Measurements from ENCODE around the gene EPC2. TPM values are rescaled to one million over a fixed set of nuclear protein-coding genes. Genes with fewer than 3 reads are reported as not detected.

EPC2 gene
- total RNA-seq, 1 experiment from 2014 or later, result 20.3 TPM

- TF ChIP-seq STAT6 (CRISPR knock-in tag; conservative IDR thresholded peaks at IDR 0.05; ENCODE audit: low read depth) (no peak), ZNF121 (CRISPR knock-in tag; IDR thresholded peaks at IDR 0.05) (no peak), KAT7 (CRISPR knock-in tag; IDR thresholded peaks at IDR 0.05; ENCODE audit: borderline replicate concordance) (no peak), ZNF138 (CRISPR knock-in tag; conservative IDR thresholded peaks at IDR 0.05) (no peak), GRHL2 (CRISPR knock-in tag; IDR thresholded peaks at IDR 0.05; ENCODE audit: insufficient replicate concordance, severe bottlenecking) (no peak), OVOL2 (CRISPR knock-in tag; IDR thresholded peaks at IDR 0.05; ENCODE audit: borderline replicate concordance) (no peak), CDX4 (CRISPR knock-in tag; IDR thresholded peaks at IDR 0.05; ENCODE audit: borderline replicate concordance) (no peak), AR (CRISPR knock-in tag; IDR thresholded peaks at IDR 0.05) (no peak), TEAD1 (CRISPR knock-in tag; IDR thresholded peaks at IDR 0.05) (no peak), ZBTB21 (CRISPR knock-in tag; IDR thresholded peaks at IDR 0.05; ENCODE audit: borderline replicate concordance) (no peak)
Observed at GRCh38 chr2:148654435-148654834, 9.9 kb downstream of the EPC2 start (continued).

GRCh38 chr2:148656516-148656915 lies 12.0 kb downstream of the EPC2 start:
- ATAC-seq, result no peak

More at GRCh38 chr2:148656516-148656915, 12.0 kb downstream of the EPC2 start:
- Mint-ChIP-seq H3K27ac (no peak overlapping the region; the same call in 1 of the 2 replicates), H3K4me1 (peaks cover 65% of the 10 kb centered on the region), H3K4me3 (no peak overlapping the region), H3K36me3 (no peaks in the 10 kb centered on the region), H3K9me3 (peaks cover 5% of the 10 kb centered on the region; the same call in 1 of the 2 replicates), H3K27me3 (ENCODE audit: low read depth) (no peaks in the 10 kb centered on the region)
- CTCF ChIA-PET, result interaction anchor here (0.7 kb wide), 1 partner anchor 1810 kb away, joined by 4 read pairs; no protein-coding TSS in a partner anchor
- POLR2A ChIA-PET, result no interaction called here
- TF ChIP-seq FOXP1 (CRISPR knock-in tag; IDR thresholded peaks at IDR 0.05; ENCODE audit: borderline replicate concordance), result no peak
- TF ChIP-seq ZNF425 (CRISPR knock-in tag; conservative IDR thresholded peaks at IDR 0.05), result no peak
- no peak for TF ChIP-seq PREB (CRISPR knock-in tag; IDR thresholded peaks at IDR 0.05; ENCODE audit: borderline replicate concordance)
- TF ChIP-seq ATF6 (CRISPR knock-in tag; IDR thresholded peaks at IDR 0.05), result no peak
- no peak for TF ChIP-seq TEAD4 (CRISPR knock-in tag; IDR thresholded peaks at IDR 0.05)
- TF ChIP-seq SMAD3 (CRISPR knock-in tag; IDR thresholded peaks at IDR 0.05; ENCODE audit: borderline replicate concordance), result no peak
- no peak for TF ChIP-seq ESRRA (CRISPR knock-in tag; IDR thresholded peaks at IDR 0.05; ENCODE audit: borderline replicate concordance)
- no peak for TF ChIP-seq TCF7 (CRISPR knock-in tag; IDR thresholded peaks at IDR 0.05; ENCODE audit: low read depth)
- TF ChIP-seq USF1 (CRISPR knock-in tag; IDR thresholded peaks at IDR 0.05), result no peak
- no peak for DNase-seq (ENCODE audit: low spot score)

Data from WTC11 (cell line).